ENCODE data around the gene GPR160. TPM values are rescaled to one million over a fixed set of nuclear protein-coding genes. Genes with fewer than 3 reads are reported as not detected.

The GPR160 gene, protein sequence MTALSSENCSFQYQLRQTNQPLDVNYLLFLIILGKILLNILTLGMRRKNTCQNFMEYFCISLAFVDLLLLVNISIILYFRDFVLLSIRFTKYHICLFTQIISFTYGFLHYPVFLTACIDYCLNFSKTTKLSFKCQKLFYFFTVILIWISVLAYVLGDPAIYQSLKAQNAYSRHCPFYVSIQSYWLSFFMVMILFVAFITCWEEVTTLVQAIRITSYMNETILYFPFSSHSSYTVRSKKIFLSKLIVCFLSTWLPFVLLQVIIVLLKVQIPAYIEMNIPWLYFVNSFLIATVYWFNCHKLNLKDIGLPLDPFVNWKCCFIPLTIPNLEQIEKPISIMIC
- total RNA-seq (2011; cell fraction: chromatin; rRNA removed; ENCODE audit: low replicate concordance) = 2.5 and 7.3 TPM in 2 replicates
- total RNA-seq (2011; cell fraction: nucleolus; rRNA removed) = 1.3 and 2.4 TPM in 2 replicates
- total RNA-seq (2011; cell fraction: nucleoplasm; rRNA removed) = 4.3 and 6.6 TPM in 2 replicates
- total RNA-seq (2014; rRNA removed) (6.0 and 8.3 TPM in 2 replicates), total RNA-seq (2014; rRNA removed; fragmentation: Illumina TruSeq; extraction: Trizol) (9.1 and 9.6 TPM in 2 replicates), total RNA-seq (2015; rRNA removed; fragmentation: Illumina TruSeq; extraction: Trizol) (7.8 and 9.5 TPM in 2 replicates), total RNA-seq (2021) (5.0 and 6.6 TPM in 2 replicates), polyA plus RNA-seq (2011; rRNA removed) (6.8 and 8.7 TPM in 2 replicates), polyA plus RNA-seq (2014; fragmentation: Illumina TruSeq; extraction: Trizol) (9.9 and 10.5 TPM in 2 replicates), polyA plus RNA-seq (2014; fragmentation: Nextera tagmentation; extraction: Ambion mirVana) (1 to 10 TPM; 1.3 to 1.5 TPM), polyA plus RNA-seq (2014; rRNA removed) (5.1 and 6.0 TPM in 2 replicates), polyA minus RNA-seq (2011; rRNA and poly(A)+ RNA removed) (5.0 and 5.8 TPM in 2 replicates), Bru-seq, nascent RNA (percentile 52 among the genes with signal in this experiment), BruChase-seq, experiment 1, labeled RNA remaining after a 2-hour chase (percentile 56 among the genes with signal in this experiment), BruChase-seq, experiment 2, labeled RNA remaining after a 6-hour chase (percentile 56 among the genes with signal in this experiment)
- polyA plus RNA-seq (2011; cell fraction: cytosol; rRNA removed) = 2.9 and 4.4 TPM in 2 replicates
- polyA plus RNA-seq (2011; cell fraction: nucleus; rRNA removed) = 1.4 and 1.7 TPM in 2 replicates
- 6.9 and 16.9 TPM in 2 replicates for polyA plus RNA-seq (2012)
- polyA minus RNA-seq (2011; cell fraction: cytosol; rRNA and poly(A)+ RNA removed) = 2.4 and 3.2 TPM in 2 replicates
- polyA minus RNA-seq (2011; cell fraction: nucleus; rRNA and poly(A)+ RNA removed) = 1.5 and 2.7 TPM in 2 replicates
- long read RNA-seq, experiment 1, transcript GPR160-201 (4 exons, 2,039 nt) = major isoform, 18 of 27 reads
- long read RNA-seq, experiment 1, partial matches to known transcripts = 1 of 27 reads
- long read RNA-seq, experiment 1, other reads (novel, unspliced or antisense) = 7 of 27 reads
- long read RNA-seq, experiment 2, partial matches to known transcripts = 0 of 6 reads
- long read RNA-seq, experiment 2, other reads (novel, unspliced or antisense) = 6 of 6 reads
- long read RNA-seq, experiment 3, partial matches to known transcripts = 0 of 1 reads
- long read RNA-seq, experiment 3, other reads (novel, unspliced or antisense) = 0 of 1 reads

DNA sequence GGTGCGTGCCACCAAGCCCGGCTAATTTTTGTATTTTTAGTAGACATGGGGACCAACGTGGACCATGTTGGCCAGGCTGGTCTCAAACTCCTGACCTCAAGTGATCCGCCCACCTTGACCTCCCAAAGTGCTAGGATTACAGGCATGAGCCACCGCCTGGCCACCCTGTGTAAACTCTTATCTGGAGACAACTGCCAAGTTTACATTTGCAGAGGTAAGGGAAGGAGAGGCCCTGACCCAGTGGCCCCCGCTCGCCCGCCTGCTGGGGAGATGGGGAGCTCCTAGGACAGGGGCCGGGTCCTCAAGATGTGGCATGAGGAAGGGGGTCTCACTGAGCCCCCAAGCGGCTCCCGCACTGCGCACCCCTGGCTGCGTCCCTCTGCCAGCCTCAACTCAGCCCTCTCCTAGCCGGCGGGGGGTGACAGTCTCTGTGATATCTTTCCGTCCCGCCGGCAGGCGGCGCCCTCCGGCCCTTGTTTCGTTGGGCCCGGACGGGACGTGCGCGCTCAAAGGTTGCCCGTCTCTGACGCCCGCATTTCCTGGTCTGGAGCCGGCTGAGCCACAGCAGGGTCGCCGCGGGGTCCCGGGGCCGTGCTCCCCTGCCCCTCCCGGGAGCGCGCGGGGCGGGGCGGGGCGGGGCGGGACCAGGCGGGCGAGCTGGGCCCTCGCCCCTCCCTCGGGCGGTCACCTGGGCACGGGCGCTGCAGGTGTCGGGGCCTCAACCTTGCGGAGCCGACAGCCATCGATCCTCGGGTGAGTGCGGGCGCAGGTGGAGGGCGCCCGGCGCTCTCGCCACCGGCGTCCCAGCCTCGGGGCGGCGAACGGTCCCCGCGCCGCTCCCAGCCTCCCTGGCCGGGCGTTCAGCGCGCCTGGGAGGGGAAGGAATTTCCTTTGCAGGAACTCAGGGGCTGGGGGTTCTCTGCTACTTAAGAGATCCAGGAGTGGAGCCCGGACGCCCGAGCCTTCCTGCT lies at the start of gene GPR160:
TSS of gene GPR160 (plus strand) at position 533 of the 971 bp plus-strand sequence. CDS start 45,978 bp downstream, outside the sequence.
- peak; percentile 44 for FAIRE-seq
- peak within 1 kb of the TSS; percentile 71 for H3K4me2 ChIP-seq (ENCODE audit: insufficient read depth, low read length)
- H3K4me1 ChIP-seq (replicated peaks in 1 of 2; ENCODE audit: control insufficient read depth in 2 of 2, insufficient read depth in 2 of 2, low read length in 2 of 2) = peaks cover 0 to 16% of the 10 kb centered on the region in 2 experiments; a peak in 2 of 5 replicates
- H3K36me3 ChIP-seq (ENCODE audit: control insufficient read depth, insufficient read depth, low read length) = no peaks in the 10 kb centered on the region
- no TSS peak for BruUV-seq (replicated peaks)
- POLR2A ChIA-PET = no interaction called here
- CTCF ChIA-PET (ENCODE audit: low intra/inter-chr PET ratio) = no interaction called here
- DNase-seq (ENCODE audit: extremely low read depth in 1 of 4, low spot score in 3 of 4) = peak; percentile 79 to 87 (median 82)
- peak within 1 kb of the TSS; percentile 95 for H2AFZ ChIP-seq (ENCODE audit: low read depth, low read length)
- intact Hi-C loops (cut with micrococcal nuclease) (loop anchor here (5.0 kb wide), 1 partner anchor 275 kb away; no protein-coding TSS in a partner anchor), in situ Hi-C loops (cut with MboI) (no loop called here)
- H3K9me1 ChIP-seq (ENCODE audit: control insufficient read depth, insufficient read depth, low read length) = no peaks in the 10 kb centered on the region
- 9% methylated on average over 54 of the region's 78 CpGs for WGBS (ENCODE audit: insufficient coverage, low coverage, missing lambda C conversion rate)
- H3K27ac ChIP-seq (ENCODE audit: extremely low read depth, low read depth, low read length) = peak within 1 kb of the TSS; percentile 46; the same call in 1 of the 3 replicates
- no peaks in the 10 kb centered on the region for H3K9me3 ChIP-seq (replicated peaks; ENCODE audit: control insufficient read depth, insufficient read depth, low read depth, low read length)
- no peaks in the 10 kb centered on the region for H3K79me2 ChIP-seq (ENCODE audit: control insufficient read depth, insufficient read depth, low read length)
- H3K9ac ChIP-seq (ENCODE audit: insufficient read depth in 1 of 2, low read depth in 2 of 2, low read length in 2 of 2) = peak within 1 kb of the TSS; percentile 45 to 95; a peak in 3 of 4 replicates
- no peaks in the 10 kb centered on the region for H3K27me3 ChIP-seq (ENCODE audit: control insufficient read depth in 2 of 2, insufficient read depth in 2 of 2, low read length in 2 of 2)
- no peaks in the 10 kb centered on the region for H4K20me1 ChIP-seq (replicated peaks; ENCODE audit: control insufficient read depth, insufficient read depth, low read length)
- ATAC-seq = peak; percentile 97
- H3K4me3 ChIP-seq = peak within 1 kb of the TSS; percentile 72
- TF ChIP-seq ZNF140 (CRISPR knock-in tag; IDR thresholded peaks at IDR 0.05) = no peak
- peak in 1 of 2 experiments; percentile 62; a peak in 1 of 4 replicates for TF ChIP-seq KDM1A (IDR thresholded peaks at IDR 0.05)
- TF ChIP-seq PHF21A (IDR thresholded peaks at IDR 0.05; ENCODE audit: borderline replicate concordance, low read depth) = no peak
- TF ChIP-seq, protein P1, sequence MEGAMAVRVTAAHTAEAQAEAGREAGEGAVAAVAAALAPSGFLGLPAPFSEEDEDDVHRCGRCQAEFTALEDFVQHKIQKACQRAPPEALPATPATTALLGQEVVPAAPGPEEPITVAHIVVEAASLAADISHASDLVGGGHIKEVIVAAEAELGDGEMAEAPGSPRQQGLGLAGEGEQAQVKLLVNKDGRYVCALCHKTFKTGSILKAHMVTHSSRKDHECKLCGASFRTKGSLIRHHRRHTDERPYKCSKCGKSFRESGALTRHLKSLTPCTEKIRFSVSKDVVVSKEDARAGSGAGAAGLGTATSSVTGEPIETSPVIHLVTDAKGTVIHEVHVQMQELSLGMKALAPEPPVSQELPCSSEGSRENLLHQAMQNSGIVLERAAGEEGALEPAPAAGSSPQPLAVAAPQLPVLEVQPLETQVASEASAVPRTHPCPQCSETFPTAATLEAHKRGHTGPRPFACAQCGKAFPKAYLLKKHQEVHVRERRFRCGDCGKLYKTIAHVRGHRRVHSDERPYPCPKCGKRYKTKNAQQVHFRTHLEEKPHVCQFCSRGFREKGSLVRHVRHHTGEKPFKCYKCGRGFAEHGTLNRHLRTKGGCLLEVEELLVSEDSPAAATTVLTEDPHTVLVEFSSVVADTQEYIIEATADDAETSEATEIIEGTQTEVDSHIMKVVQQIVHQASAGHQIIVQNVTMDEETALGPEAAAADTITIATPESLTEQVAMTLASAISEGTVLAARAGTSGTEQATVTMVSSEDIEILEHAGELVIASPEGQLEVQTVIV (CRISPR knock-in tag; IDR thresholded peaks at IDR 0.05; ENCODE audit: borderline replicate concordance) = no peak
- no peak for TF ChIP-seq ZNF354B (CRISPR knock-in tag; IDR thresholded peaks at IDR 0.05)

All from K562 (cell line).